SKM-1 (cell line): ENCODE results near the gene TECPR1.
"Not testable (repeated sequence)": the region's sequence is repeated elsewhere in the genome, so short reads cannot be mapped to it uniquely, and the experiment has no call there.

Experiments used
- DNase-seq: peaks from one replicate; lab custom pipeline; 2025; ENCODE audit not compliant: unreplicated experiment; lab: John Stamatoyannopoulos, UW

TECPR1 gene

DNA sequence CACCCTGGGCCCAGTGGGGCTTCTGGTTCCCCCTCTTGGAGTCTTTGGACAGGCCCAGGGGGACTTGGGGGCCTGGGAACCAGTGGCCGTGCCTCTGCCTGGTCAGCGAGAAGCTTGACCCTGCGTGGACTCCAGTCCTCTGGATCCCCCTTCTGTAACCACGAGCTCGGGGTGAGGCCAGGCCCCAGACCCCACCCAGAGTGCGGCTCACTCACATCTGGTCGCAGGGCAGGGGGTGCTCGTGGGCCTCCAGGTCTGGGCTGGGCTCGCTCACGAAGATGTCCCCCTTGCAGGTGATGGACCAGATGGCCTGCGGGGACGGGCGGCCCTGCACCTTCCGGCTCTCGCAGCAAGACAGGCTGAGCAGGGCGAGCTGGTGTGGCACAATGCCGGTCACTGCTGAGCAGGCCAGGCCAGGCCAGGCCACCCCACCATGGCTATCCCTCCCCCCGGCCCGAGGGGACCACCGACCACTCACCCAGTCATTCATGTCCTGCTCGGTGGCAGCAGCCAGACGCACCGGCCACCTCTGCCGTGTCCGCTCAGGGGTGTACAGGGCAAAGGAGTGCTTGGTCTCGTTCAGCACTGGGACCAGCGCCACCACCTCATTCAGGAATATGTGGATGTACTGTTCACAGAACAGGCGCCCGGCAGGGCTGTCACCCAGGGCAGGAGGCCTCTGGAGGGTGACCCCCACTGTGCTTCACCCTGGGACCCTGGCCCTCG, 21.1 kb downstream of the TECPR1 start:
- DNase-seq = no peak

DNA sequence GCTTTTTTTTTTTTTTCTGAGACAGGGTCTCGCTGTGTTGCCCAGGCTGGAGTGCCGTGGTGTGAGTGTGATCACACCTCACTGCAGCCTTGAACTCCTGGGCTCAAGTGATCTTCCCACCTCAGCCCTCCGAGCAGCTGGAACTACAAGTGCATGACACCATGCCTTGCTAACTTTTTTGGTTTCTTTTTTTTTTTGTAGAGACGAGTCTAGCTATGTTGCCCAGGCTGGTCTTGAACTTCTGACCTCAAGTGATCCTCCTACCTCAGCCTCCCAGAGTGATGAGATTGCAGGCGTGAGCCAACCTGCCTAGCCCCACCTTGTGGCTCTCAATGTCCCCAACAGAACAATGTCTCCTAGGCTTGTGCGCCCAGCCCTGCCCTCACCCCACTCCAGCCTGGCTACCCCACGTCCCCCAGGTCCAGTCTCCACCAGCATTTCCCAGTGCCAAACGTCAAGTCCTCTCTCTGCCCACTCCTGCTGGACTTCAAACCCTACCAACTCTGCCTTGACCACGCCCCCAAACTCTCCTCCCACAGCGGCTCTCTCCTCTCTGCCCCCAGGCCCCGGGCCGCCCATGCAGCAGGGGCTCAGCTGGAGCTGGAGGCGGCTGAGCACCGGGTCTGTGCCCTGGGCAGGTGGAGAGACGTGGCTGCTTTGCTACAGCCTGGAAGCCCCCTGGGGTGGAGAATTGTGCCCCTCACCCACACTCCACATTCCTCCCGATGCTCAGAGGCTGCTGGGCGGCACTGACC, 21.9 kb downstream of the TECPR1 start:
- DNase-seq = no peak

DNA sequence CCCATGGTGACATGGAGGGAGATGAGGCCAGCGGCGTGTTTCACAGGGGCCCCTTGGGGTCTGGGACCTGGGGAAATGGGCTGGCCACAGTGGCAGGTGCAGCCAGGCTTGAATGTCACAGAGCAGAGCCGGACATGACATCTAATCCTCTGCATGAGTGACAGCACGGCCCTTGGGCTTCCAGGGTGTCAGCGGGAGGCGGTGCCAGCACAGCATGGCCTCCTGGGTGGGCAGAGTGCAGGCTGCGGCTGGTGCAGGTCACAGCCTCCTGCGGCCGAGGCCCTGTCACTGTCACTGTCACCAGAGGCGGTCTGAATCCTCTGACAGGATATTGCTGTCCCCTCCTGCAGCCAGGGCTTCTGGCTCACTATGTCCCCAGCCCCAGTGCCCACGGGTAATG, 22.6 kb downstream of the TECPR1 start:
- no peak for DNase-seq

DNA sequence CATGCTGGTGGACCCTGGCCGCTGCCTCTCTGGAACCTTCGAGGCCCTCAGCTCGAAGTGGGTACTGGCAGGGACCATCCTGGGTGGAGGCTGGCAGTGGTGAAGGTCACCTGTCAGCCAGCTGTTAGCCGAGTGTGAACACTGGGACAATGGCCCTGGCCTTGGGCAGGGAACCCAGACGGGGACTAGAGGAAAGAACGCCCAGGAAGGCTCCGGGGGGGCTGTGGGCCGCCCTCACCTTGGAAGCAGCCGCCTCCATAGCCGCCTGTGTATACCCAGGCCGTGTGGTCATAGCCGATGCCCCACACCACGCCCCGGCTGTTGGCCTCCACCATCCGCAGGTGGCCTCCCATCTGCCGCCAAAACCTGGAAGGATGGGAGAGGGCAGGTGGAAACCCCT, 23.2 kb downstream of the TECPR1 start:
- no peak for DNase-seq

DNA sequence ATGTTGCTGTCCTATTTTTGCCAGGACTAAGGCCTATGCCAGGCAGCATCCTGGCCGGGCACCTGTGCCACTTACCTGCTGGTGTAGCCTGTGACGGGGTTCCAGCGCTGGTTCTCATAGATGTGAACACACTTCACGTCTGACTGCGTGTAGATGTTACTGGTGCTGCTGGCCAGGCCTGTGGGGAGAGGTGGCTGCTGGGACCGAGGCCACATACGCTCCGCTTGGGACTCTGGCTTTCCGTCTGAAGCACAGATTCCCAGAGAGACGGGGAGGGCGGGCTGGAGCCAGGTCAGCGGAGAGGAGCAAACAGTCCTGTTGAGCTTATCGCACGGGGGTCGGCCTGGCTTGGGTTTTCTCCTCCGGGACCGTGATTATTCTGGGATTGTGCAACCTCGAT, 24.1 kb downstream of the TECPR1 start:
- no peak for DNase-seq

DNA sequence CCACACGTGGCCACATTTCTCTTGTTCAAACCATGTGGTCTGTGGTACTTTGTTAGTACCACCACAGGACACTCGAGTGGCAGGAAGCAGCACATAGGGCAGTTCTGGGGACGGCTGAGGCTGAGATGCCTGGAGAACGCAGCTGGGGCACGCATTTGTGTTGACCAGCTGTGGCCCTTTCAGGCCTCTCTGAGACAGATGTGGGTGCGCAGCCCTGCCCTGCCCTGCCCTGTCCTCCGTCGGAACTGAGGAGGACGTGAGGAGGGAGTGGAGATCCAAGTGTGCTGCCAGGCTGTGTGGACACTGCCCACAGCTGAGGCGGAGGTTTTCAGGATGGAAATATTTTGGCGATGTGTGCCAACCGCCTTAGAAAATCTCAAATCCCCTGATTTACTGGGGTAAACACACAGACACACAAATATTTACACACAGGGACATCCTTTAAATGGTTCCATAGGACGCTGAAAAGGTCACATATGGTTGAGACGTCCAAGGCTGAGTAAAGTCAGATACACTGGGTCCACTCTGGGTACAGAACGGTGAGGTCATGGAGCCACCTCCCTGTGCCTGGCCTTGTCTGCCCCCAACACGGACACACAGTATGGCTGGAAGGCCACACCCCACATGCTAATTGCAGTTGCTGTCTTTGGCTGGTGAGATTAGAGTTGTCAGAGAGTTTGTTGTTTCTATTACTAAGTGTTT, 26.0 kb downstream of the TECPR1 start:
- no peak for DNase-seq

DNA sequence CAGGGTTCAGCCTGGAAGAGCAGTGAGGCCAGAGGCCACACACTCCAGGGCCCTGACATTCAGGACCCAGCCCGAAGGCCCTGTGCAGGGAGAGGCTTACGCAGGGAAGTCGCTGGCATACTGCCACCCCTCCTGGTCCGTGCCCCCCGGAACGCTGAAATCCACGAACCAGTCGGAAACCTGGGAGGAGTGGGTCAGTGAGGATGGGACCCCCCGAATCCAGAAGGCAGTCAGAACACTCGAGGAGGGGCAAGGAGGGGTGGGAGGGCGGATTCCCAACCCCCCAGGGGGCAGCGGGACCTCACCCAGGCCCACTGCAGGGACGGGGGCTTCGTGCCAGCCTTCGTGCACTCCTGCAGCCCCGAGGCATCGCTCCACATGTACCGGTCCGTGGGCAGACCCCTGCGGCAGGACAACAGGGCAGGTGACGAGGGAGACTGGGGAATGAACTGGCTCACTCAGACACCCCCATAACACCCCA, 27.3 kb downstream of the TECPR1 start:
- DNase-seq = no peak

DNA sequence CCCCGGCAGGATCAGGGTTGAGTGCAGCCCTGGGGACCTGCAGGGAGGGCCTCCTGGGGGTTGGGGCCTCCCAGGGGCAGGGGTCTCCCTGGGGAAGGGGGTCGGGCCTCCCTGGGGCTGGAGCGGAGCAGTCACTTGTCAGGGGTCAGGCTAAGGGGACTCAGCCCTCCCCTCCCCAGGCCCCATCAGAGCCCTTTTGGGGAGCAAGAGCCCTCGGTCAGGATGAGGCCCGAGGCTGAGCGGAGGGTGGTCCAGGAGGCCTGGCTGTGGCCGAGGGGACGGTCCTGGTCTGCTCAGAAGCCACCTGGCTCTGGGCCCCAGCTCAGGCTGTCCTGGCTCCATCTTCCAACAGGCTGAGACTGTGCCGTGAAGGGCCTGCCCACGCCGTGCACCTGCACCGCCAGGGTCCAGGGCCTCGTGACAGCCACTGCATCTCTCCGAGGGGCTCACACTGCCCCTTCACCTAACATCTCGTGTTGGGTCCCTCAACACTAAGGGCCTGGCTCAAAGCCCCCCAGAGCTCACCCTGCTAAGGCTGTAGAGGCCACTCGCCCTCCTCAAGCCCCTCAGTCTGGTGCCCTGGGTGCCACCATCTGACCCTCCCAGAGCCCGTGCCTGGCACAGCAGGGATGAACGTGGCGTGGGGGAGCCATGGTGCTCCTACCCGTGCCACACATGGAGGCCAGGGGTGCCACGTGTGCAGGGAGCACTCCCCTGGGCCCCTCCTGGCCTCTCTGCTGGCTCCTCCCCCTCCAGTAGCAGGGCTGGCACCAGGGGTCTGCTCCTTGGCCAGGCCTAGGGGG, 27.9 kb downstream of the TECPR1 start:
- DNase-seq = no peak

DNA sequence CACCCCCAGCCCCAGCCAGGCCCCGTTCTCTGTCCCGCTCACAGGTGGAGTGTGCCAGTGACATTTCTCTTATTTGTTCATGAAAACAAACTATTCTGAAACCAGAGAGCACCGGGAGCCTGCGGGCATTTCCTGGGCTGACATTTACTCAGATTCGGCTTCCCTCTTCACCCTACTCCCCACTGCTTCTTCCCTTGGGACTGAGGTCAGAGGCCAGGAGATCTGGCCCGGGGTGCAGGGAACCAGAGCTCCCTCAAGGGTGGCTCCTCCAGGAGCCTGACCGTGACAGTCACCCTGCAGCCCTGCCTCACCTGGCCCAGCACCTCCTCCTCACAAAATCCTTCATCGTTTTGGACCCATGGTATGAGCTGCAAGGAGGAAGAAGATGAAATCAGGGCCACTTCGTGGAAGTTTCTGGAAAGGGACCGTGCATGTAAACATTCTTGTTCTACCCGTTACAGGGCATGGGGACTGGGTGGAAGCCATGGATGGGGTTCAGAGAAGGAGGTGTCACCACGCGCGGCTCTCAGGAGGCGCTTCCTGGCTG, 28.6 kb downstream of the TECPR1 start:
- DNase-seq = no peak

DNA sequence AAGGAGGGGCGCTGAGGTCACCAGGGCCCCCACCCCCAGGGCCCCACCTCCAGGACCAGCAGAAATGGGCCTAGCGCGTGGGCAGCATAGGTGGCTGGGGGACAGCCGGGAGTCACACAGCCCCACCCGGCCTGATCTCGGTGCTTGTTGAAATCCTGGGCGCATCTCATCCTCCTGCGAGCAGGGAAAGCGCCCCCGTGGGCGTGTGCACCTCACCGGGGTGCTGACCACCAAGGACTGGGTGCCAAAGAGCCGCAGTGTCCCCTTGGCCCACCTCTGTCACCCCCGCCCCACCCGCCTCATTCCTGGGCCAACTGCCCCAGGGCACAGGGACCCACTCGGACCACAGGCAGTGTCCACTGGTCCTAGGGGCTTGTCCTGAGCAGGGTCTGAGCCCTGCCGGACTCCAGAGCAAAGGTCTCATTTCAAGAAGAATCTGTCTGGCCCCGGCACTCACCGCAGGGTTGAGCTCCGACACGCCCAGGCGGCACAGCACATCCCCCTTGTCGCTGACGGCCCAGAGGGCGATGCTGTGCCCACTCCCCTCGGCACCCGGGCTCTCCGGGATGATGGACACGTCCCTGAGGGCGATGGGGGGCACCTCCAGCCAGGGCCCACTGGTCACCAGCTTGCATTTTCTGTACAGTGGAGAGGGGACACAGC, 29.4 kb downstream of the TECPR1 start:
- no peak for DNase-seq

DNA sequence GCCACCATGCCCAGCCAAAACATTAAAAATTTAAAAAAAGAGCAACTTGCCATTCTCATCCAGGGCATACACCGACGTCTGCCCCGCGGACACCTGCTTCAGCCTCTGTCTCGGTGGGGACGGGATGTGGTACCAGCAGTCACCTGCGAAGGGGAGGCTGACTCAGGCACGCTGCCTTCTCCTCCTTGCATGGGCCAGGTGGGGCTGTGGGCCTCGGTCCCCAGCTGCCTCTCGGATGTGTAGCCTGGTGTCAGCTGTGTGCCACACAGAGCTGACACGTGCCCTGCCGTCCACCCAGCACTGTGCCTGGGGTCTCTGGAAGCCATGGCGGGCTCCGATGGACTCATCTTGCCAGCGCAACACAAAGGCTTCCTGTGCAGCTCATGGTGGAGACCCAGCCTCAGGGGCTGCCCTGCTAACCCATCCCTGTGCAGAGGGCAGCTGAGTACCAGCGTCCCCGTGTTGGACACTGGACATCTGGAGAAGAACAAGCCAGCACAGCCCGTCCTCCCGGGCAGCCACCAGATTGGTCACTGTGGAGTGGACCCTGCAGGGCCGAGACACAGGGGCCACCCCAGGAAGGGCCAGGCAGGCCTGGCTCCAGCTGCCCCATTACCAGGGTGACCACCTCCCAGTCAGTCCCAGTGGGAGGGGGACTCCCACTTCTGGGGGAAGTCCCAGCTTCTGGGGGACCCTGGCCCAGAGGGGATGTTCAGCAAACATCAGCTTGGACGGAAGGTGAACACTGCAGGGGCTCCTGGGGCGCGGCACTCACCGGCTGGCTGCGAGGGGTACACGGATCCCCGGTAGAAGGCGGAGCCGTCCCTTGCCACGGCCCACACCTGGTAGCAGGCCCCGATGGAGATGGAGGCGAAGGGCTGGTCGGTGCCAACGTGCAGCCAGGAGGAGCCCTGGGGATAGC, 30.2 kb downstream of the TECPR1 start:
- DNase-seq = no peak

DNA sequence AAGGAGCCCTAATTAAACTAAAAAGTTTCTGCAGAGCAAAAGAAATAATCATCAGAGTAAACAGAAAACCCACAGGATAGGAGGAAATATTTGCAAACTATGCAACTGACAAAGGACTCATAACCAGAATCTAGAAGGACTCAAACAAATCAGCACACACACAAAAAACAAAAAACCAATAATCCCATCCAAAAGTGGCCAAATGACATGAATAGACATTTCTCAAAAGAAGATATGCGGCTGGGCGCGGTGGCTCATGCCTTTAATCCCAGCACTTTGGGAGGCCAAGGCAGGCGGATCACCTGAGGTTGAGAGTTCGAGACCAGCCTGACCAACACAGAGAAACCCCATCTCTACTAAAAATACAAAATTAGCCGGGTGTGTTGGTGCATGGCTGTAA, 32.6 kb downstream of the TECPR1 start:
- not testable (repeated sequence) for DNase-seq

DNA sequence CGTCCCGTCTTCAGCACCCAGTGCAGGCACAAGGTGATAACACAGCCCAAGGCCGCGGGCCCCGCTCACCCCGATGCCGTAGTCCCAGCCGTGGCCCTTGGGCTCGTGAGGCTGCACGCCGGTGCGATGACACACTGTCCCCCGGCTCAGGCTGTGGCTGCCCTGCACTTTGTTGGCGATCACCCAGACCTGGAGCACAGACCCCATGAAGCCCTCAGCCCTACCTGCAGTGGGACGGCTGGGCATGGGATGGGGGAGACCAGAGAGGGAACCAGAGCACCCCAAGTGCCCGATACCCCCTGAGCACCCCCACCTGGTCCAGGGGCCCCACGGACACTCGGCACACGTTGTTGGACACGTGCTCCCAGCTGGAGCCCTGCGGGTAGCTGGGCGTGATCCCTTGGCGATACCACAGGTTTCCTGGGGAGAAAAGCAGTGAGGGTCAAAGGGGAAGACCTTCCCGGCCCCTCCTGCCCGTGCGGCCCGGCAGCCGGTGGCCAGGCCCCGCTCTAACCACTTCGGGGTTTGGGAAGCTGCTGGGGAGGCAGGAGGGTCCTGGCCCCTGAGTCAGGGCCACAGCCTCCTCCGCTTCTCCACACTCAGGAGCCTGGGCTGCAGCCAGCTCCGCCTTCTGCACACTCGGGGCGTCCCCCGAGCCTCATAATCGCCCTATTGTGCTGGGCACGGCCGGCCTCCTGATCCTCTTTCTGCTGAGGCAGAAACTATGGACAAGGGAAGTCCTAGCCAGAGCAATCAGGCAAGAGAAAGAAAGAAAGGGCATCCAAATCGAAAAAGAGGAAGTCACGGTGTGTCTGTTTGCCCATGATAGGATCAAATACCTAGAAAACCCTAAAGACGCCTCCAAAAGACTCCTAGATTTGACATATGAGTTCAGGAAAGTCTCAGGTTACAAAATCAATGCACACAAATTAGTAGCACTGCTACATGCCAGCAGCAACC, 34.1 kb downstream of the TECPR1 start:
- DNase-seq = peak; percentile 9

DNA sequence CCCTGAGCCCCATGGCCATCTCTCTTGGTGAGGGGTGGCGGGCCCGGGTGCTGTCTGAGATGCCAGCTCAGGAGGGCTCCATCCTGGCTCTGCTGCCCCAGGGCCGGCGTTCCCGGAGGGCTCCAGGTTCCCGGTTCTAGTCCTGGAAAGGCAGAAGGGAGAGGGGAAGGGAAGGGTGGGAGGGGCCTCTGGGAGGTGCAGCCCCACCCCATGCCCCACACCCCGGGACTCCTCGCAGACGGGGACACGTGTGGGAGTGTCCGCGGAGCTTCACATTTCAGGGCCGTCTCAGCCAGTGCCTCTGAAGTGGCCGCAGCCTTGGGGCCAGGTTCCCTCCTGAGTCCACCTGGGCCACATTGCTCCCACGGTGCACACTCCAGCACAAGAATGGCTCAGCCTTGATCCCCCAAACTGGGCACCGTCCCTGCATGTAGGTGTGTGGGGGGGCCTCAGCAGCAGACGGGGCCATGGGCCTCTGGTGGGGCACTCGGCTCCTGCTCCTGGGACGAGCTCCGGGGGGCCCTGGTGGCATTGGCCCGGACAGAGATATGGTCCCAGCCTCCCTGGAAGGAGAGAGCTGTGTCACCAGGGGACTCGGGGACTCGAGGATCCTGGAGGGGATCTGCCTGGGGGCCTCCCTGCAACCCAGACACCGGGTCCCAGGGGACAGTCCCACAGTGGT, 35.0 kb downstream of the TECPR1 start:
- no peak for DNase-seq

DNA sequence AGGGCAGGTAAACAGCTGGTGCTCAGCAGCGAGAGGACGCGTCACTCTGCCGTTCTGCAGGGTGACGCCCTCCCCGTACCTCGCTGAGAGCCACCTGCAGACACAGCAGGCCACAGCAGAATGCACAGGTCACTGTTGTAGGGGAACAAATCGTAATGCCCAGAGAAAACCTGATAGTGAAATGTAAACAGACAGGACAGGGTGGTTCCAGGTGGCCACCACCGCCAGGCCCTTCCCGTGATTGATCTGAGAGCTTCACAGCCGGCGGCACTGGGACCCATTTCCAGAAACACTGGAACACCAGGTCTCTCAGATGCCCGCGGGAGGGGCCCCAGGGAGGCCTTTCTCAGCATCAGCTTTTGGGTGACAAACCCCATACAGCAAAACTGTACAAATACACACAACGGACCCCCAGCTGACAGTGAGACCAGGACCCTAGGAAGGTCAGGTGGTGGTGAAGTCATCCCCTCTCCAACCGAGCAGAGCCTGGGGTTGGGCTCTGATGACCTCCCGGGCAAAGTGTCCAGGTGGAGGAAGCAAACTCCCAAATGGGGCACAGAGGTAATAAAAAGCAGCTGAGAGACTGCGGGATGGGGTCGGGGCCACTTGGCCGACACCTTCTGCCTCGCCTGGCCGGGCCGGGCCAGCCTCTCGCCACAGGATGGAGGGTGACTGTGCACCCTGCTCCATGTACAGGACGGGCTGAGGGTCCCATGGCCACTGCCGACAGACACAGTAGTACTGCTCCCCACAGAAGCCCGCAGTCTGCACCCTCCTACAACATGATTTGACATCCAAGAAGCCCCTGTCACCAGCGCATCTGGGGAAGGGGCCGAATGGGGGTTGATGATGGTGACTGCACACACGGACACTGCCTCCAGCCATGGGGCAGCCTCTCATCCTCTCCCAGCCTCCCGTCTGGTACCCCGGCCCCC, 36.2 kb downstream of the TECPR1 start:
- DNase-seq = no peak

DNA sequence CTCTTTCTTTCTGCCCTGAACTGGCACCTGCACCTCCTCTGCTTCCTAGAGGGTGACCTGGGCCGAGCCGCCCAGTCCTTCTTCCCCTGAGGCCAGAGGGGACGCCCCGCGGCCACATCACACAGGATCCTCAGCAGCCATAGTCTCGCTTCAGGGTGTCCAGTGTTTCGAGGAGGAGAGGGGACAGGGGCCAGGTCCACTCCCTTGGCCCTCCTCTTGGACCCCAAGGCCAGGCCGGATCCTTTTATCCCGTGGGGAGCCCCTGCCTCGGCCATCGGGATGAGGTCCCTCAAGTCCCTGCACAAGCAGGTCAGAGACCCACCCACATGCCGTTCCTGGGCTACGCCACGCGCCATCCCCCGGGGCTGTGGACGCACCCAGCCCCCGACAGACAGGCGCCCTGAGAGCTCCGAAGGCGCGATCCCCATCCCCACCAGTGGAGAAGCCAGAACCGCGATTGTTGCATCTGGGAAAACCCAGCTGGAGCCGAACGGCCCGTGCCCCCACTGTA, 37.2 kb downstream of the TECPR1 start:
- no peak for DNase-seq
